Measurements from ENCODE around the gene FSTL4. TPM values are rescaled to one million over a fixed set of nuclear protein-coding genes. Genes with fewer than 3 reads are reported as not detected.

FSTL4 gene
- polyA plus RNA-seq, 1 donor (not counting 4 experiments of a cell fraction or from before 2014, with no cell fraction given): 1.7 TPM

DNA sequence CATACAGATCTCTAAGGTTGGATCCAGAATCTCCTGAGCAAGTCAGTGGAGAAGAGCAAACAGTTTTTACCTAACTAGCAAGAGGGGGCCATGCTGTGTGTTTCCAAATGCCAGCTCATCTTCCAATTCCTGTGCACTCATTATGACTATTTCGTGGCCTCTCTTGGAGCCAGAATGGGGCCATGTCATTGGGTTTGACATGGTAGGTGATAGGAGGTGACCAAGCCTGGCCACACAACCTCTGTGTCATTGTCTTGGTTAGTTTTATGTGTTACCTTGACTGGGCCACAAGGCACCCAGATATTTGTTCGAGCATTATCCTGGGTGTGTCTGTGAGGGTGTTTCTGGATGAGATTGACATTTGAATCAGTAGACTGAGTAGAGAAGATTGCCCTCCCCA, 354.4 kb downstream of the FSTL4 start:
- FAIRE-seq (no peak), DNase-seq (ENCODE audit: low read depth, low spot score) (no peak)
- H2AFZ ChIP-seq (ENCODE audit: control insufficient read depth, low read length): no peak overlapping the region
- H3K4me1 ChIP-seq (ENCODE audit: control insufficient read depth, extremely low read depth, insufficient read depth, low read length): no peaks in the 10 kb centered on the region
- H3K4me3 ChIP-seq (ENCODE audit: control insufficient read depth in 2 of 3, extremely low read depth in 1 of 3, insufficient read depth in 2 of 3, low read depth in 1 of 3, low read length in 3 of 3): no peak overlapping the region
- no peaks in the 10 kb centered on the region for H3K9me3 ChIP-seq (ENCODE audit: control insufficient read depth, low read depth, low read length)
- no peaks in the 10 kb centered on the region for H3K27me3 ChIP-seq (ENCODE audit: control insufficient read depth, extremely low read depth, insufficient read depth, low read length)
- no peak overlapping the region for H3K4me2 ChIP-seq (ENCODE audit: control insufficient read depth, extremely low read depth, insufficient read depth, low read depth, low read length)
- H3K36me3 ChIP-seq (ENCODE audit: control insufficient read depth in 2 of 2, extremely low read depth in 1 of 2, insufficient read depth in 2 of 2, low read length in 2 of 2): no peaks in the 10 kb centered on the region
- TF ChIP-seq EZH2 (IDR thresholded peaks at IDR 0.05; ENCODE audit: low read length): no peak
- TF ChIP-seq, protein P1, sequence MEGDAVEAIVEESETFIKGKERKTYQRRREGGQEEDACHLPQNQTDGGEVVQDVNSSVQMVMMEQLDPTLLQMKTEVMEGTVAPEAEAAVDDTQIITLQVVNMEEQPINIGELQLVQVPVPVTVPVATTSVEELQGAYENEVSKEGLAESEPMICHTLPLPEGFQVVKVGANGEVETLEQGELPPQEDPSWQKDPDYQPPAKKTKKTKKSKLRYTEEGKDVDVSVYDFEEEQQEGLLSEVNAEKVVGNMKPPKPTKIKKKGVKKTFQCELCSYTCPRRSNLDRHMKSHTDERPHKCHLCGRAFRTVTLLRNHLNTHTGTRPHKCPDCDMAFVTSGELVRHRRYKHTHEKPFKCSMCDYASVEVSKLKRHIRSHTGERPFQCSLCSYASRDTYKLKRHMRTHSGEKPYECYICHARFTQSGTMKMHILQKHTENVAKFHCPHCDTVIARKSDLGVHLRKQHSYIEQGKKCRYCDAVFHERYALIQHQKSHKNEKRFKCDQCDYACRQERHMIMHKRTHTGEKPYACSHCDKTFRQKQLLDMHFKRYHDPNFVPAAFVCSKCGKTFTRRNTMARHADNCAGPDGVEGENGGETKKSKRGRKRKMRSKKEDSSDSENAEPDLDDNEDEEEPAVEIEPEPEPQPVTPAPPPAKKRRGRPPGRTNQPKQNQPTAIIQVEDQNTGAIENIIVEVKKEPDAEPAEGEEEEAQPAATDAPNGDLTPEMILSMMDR (optimal IDR thresholded peaks at IDR 0.05 in 1 of 3, IDR thresholded peaks at IDR 0.05 in 1 of 3, conservative IDR thresholded peaks at IDR 0.05 in 1 of 3; ENCODE audit: extremely low read depth in 1 of 3, insufficient read depth in 2 of 3, low read length in 3 of 3): no peak
- no peak overlapping the region for H3K27ac ChIP-seq (ENCODE audit: control insufficient read depth, insufficient read depth, low read length)
- H3K9ac ChIP-seq (ENCODE audit: control insufficient read depth, extremely low read depth, insufficient read depth, low read length): no peak overlapping the region
- no peaks in the 10 kb centered on the region for H3K9me1 ChIP-seq (ENCODE audit: control insufficient read depth, extremely low read depth, insufficient read depth, low read length)
- no peaks in the 10 kb centered on the region for H4K20me1 ChIP-seq (ENCODE audit: control insufficient read depth, extremely low read depth, insufficient read depth, low read length)
- no peaks in the 10 kb centered on the region for H3K79me2 ChIP-seq (ENCODE audit: control insufficient read depth, insufficient read depth, low read length)
- dilution Hi-C loops (cut with MboI; ENCODE audit: extremely low pct_ligation_motif_present, low sequenced_read_pairs): no loop called here

GRCh38 chr5:133256276-133256675, 356.1 kb downstream of the FSTL4 start:
- FAIRE-seq (no peak), DNase-seq (ENCODE audit: low read depth, low spot score) (no peak)
- Histone ChIP-seq H3K4me1 (ENCODE audit: control insufficient read depth, extremely low read depth, insufficient read depth, low read length) (no peaks in the 10 kb centered on the region), H3K27ac (ENCODE audit: control insufficient read depth, insufficient read depth, low read length) (no peak overlapping the region), H2AFZ (ENCODE audit: control insufficient read depth, low read length) (no peak overlapping the region), H3K9me1 (ENCODE audit: control insufficient read depth, extremely low read depth, insufficient read depth, low read length) (no peaks in the 10 kb centered on the region), H3K79me2 (ENCODE audit: control insufficient read depth, insufficient read depth, low read length) (no peaks in the 10 kb centered on the region), H3K4me3 (ENCODE audit: control insufficient read depth in 2 of 3, extremely low read depth in 1 of 3, insufficient read depth in 2 of 3, low read depth in 1 of 3, low read length in 3 of 3) (no peak overlapping the region), H3K9ac (ENCODE audit: control insufficient read depth, extremely low read depth, insufficient read depth, low read length) (no peak overlapping the region), H4K20me1 (ENCODE audit: control insufficient read depth, extremely low read depth, insufficient read depth, low read length) (no peaks in the 10 kb centered on the region), H3K9me3 (ENCODE audit: control insufficient read depth, low read depth, low read length) (no peaks in the 10 kb centered on the region), H3K27me3 (ENCODE audit: control insufficient read depth, extremely low read depth, insufficient read depth, low read length) (no peaks in the 10 kb centered on the region), H3K4me2 (ENCODE audit: control insufficient read depth, extremely low read depth, insufficient read depth, low read depth, low read length) (no peak overlapping the region), H3K36me3 (ENCODE audit: control insufficient read depth in 2 of 2, extremely low read depth in 1 of 2, insufficient read depth in 2 of 2, low read length in 2 of 2) (no peaks in the 10 kb centered on the region)
- dilution Hi-C loops (cut with MboI; ENCODE audit: extremely low pct_ligation_motif_present, low sequenced_read_pairs): no loop called here
- TF ChIP-seq EZH2 (IDR thresholded peaks at IDR 0.05; ENCODE audit: low read length): no peak
- TF ChIP-seq, protein P1 (optimal IDR thresholded peaks at IDR 0.05 in 1 of 3, IDR thresholded peaks at IDR 0.05 in 1 of 3, conservative IDR thresholded peaks at IDR 0.05 in 1 of 3; ENCODE audit: extremely low read depth in 1 of 3, insufficient read depth in 2 of 3, low read length in 3 of 3): no peak

All from keratinocyte (primary cell).